ENCODE measurements around the gene ANGPTL7. TPM values are rescaled to one million over a fixed set of nuclear protein-coding genes. Genes with fewer than 3 reads are reported as not detected.

The ANGPTL7 gene
- total RNA-seq, 1 experiment from 2014 or later, result not detected

DNA sequence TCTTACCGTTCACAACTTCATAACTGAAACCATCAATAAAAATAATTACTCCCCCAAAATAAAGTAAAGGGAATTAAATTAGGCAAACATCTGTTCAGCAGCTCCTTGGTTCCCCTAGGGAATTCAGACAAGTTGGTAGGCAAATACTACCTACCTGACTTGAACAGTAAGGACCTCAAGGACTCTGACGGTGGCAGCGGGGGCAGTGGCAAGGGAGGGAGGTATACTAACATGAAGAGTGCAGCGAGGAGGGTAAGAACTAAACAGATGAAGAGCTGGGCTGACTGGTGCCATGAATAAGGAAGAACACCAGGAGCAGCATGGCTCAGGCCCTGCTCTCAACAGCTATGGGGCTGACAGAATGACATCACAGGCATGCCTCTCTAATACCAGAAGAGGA is 40.0 kb downstream of the ANGPTL7 start:
- Histone ChIP-seq H3K9me3 (ENCODE audit: low read depth, low read length, poor library complexity, severe bottlenecking) (no peaks in the 10 kb centered on the region), H3K36me3 (ENCODE audit: insufficient read depth, low read length, poor library complexity, severe bottlenecking) (peaks cover 68% of the 10 kb centered on the region), H3K4me1 (ENCODE audit: insufficient read depth, low read length, poor library complexity, severe bottlenecking) (no peaks in the 10 kb centered on the region), H3K27me3 (replicated peaks; ENCODE audit: insufficient read depth, low read depth, low read length, poor library complexity) (no peaks in the 10 kb centered on the region), H3K4me3 (ENCODE audit: low read depth, low read length, poor library complexity, severe bottlenecking) (no peak overlapping the region), H3K27ac (ENCODE audit: low read depth, low read length, poor library complexity, severe bottlenecking) (no peak overlapping the region)
- CTCF ChIA-PET, result no interaction called here
- no peak for DNase-seq (ENCODE audit: low spot score)
- intact Hi-C loops (cut with micrococcal nuclease; ENCODE audit: unreplicated experiment), result no loop called here
- BruUV-seq (replicated peaks), result no TSS peak
- TF ChIP-seq, protein P1, sequence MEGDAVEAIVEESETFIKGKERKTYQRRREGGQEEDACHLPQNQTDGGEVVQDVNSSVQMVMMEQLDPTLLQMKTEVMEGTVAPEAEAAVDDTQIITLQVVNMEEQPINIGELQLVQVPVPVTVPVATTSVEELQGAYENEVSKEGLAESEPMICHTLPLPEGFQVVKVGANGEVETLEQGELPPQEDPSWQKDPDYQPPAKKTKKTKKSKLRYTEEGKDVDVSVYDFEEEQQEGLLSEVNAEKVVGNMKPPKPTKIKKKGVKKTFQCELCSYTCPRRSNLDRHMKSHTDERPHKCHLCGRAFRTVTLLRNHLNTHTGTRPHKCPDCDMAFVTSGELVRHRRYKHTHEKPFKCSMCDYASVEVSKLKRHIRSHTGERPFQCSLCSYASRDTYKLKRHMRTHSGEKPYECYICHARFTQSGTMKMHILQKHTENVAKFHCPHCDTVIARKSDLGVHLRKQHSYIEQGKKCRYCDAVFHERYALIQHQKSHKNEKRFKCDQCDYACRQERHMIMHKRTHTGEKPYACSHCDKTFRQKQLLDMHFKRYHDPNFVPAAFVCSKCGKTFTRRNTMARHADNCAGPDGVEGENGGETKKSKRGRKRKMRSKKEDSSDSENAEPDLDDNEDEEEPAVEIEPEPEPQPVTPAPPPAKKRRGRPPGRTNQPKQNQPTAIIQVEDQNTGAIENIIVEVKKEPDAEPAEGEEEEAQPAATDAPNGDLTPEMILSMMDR (conservative IDR thresholded peaks at IDR 0.05; ENCODE audit: low read depth, low read length), result no peak
- TF ChIP-seq EZH2 (IDR thresholded peaks at IDR 0.05; ENCODE audit: borderline replicate concordance, low read depth, low read length, poor library complexity, severe bottlenecking), result no peak
- POLR2A ChIA-PET (ENCODE audit: low non-redundant PET), result no interaction called here

DNA sequence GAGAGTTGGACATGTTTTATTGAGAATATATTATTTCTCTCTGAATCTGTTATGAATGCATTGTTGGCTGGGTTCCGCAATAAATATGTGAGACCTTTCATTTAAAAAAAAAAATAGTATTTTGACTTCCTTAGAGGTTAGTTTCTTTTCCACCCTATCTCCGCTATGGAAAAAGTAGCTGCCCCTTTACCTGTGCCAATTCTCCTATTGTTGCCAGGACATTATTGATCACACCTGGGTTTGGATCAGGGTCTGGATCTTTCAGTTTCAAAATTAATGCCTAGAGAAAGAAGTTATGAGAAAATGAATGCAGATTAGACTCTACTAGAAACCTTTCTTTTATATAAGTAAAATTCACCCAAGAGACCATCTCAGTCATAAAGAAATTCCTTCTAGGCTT is 44.1 kb downstream of the ANGPTL7 start:
- no peaks in the 10 kb centered on the region for H3K4me1 ChIP-seq (ENCODE audit: insufficient read depth, low read length, poor library complexity, severe bottlenecking)

DNA sequence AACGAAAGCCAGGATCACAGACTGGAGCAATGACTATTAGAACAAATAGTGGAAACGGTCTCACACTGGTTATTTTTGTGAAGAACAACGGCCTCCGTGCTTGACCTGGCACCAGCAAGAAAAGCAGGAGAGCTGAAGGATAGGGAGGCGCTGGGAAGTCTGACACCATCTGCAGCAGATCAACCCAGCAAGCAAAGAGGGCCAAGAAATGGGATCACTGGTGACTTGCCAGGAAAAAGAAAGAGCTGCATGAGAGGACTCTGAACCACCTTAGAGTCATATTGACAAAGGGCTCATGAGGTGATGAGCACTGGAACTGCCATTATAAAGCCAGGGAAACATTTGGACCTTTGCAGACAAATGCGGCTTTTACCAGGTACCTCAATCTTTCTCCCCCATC is 48.2 kb downstream of the ANGPTL7 start:
- Histone ChIP-seq H3K9me3 (ENCODE audit: low read depth, low read length, poor library complexity, severe bottlenecking) (no peaks in the 10 kb centered on the region), H3K27ac (ENCODE audit: low read depth, low read length, poor library complexity, severe bottlenecking) (no peak overlapping the region), H3K27me3 (replicated peaks; ENCODE audit: insufficient read depth, low read depth, low read length, poor library complexity) (no peaks in the 10 kb centered on the region), H3K4me3 (ENCODE audit: low read depth, low read length, poor library complexity, severe bottlenecking) (no peak overlapping the region), H3K4me1 (ENCODE audit: insufficient read depth, low read length, poor library complexity, severe bottlenecking) (no peaks in the 10 kb centered on the region), H3K36me3 (ENCODE audit: insufficient read depth, low read length, poor library complexity, severe bottlenecking) (peaks cover 78% of the 10 kb centered on the region)
- ChIA-PET CTCF (no interaction called here), POLR2A (ENCODE audit: low non-redundant PET) (interaction anchor here (0.7 kb wide), 1 partner anchor 393 kb away, joined by 6 read pairs; no protein-coding TSS in a partner anchor)
- intact Hi-C loops (cut with micrococcal nuclease; ENCODE audit: unreplicated experiment), result no loop called here
- DNase-seq (ENCODE audit: low spot score), result no peak
- no peak for TF ChIP-seq EZH2 (IDR thresholded peaks at IDR 0.05; ENCODE audit: borderline replicate concordance, low read depth, low read length, poor library complexity, severe bottlenecking)
- TF ChIP-seq, protein P1 (conservative IDR thresholded peaks at IDR 0.05; ENCODE audit: low read depth, low read length), result no peak
- BruUV-seq (replicated peaks), result no TSS peak

More for the DNA sequence above, 44.1 kb downstream of the ANGPTL7 start:
- CTCF ChIA-PET, result no interaction called here
- no peak overlapping the region for H3K4me3 ChIP-seq (ENCODE audit: low read depth, low read length, poor library complexity, severe bottlenecking)
- TF ChIP-seq, protein P1 (conservative IDR thresholded peaks at IDR 0.05; ENCODE audit: low read depth, low read length), result no peak
- TF ChIP-seq EZH2 (IDR thresholded peaks at IDR 0.05; ENCODE audit: borderline replicate concordance, low read depth, low read length, poor library complexity, severe bottlenecking), result no peak
- no peaks in the 10 kb centered on the region for H3K27me3 ChIP-seq (replicated peaks; ENCODE audit: insufficient read depth, low read depth, low read length, poor library complexity)
- peaks cover 85% of the 10 kb centered on the region for H3K36me3 ChIP-seq (ENCODE audit: insufficient read depth, low read length, poor library complexity, severe bottlenecking)
- intact Hi-C loops (cut with micrococcal nuclease; ENCODE audit: unreplicated experiment), result no loop called here
- BruUV-seq (replicated peaks), result no TSS peak
- POLR2A ChIA-PET (ENCODE audit: low non-redundant PET), result no interaction called here
- no peak for DNase-seq (ENCODE audit: low spot score)
- H3K9me3 ChIP-seq (ENCODE audit: low read depth, low read length, poor library complexity, severe bottlenecking), result no peaks in the 10 kb centered on the region
- no peak overlapping the region for H3K27ac ChIP-seq (ENCODE audit: low read depth, low read length, poor library complexity, severe bottlenecking)

Data from A673 (cell line).